IPS DF 4.7 (cell line): ENCODE results near the gene PSAP.

Experiments used
- DNase-seq: peaks from one replicate; pipeline ENCODE4 v3.0.0-alpha.2; 2013; ENCODE audit warnings: low spot score; ENCODE audit errors: extremely low read depth

Gene PSAP

DNA sequence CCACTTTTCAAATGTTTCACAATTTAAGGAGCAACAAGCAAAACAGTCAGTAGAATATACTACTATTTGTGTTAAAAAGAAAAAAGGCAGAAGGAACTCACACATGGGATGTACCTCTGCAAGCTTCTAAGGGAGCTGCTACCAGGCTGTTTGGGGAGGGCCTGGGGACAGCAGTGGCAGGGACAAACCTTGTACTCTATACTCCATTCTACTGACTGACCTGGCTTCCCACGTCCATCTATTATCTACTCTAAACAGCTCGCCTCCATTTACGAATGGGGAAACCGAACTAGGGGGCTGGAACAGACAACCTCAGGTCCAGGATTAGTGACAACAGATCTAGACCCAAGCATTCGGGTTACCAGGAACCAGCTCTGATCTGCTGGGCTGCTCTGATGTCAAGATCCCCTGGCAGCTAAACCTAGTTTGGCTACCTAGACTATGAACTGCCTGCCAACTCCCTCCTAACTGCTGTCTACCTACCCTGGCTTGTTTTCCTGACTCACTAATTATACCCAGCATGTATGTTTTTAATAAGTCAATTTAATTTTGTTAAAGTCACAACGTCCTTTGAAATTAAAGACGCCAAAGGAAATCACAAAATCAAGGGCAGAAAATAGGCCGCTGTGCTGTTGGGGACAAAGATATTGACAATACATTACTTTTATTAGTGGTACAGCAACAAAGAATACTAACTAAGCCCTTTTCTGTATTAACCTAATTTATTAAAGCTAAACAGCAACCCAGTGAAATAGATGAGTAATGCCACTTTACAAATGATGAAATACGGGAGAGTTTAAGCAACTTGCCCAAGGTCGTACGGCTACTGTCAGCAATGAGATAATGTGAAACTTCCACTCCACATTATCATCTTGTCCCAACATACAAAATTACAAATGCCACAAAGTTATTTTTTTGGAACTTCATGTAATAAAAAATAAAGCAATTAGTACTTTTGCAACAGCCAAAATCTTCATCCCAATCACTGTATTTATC, 5.3 kb downstream of the PSAP start:
- DNase-seq: no peak

DNA sequence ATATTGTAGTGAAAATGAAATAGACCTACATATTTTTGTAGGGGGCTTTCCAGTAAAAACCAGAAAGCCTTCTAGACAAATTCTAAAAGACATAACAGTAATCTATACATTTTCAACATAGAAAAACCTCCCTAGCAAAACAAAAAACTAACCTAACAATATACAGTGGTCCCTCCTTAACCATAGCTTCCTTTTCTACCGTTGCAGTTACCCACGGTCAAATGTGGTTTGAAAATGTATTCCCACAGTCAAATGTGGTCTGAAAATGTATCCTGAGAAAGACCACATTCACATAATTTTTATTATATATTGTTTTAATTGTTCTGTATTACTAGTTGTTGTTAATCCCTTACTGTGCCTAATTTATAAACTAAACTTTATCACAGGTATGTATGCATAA, 6.4 kb downstream of the PSAP start:
- no peak for DNase-seq

DNA sequence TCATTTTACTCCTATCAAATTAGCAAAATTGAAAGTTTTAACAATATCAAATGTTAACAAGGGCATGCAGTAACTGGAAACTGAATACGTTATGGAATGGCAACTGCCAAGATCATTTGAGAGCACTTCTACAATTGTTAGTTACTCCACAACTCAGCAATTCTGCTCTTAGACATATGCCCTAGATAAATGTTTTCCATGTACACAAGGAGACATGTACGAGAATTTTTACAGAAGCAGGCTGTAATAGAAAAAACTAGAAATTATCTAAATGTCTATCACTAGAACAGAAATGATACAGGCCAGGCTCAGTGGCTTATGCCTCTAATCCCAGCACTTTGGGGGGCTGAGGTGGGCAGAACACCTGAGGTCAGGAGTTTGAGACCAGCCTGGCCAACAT, 7.0 kb downstream of the PSAP start:
- no peak for DNase-seq

DNA sequence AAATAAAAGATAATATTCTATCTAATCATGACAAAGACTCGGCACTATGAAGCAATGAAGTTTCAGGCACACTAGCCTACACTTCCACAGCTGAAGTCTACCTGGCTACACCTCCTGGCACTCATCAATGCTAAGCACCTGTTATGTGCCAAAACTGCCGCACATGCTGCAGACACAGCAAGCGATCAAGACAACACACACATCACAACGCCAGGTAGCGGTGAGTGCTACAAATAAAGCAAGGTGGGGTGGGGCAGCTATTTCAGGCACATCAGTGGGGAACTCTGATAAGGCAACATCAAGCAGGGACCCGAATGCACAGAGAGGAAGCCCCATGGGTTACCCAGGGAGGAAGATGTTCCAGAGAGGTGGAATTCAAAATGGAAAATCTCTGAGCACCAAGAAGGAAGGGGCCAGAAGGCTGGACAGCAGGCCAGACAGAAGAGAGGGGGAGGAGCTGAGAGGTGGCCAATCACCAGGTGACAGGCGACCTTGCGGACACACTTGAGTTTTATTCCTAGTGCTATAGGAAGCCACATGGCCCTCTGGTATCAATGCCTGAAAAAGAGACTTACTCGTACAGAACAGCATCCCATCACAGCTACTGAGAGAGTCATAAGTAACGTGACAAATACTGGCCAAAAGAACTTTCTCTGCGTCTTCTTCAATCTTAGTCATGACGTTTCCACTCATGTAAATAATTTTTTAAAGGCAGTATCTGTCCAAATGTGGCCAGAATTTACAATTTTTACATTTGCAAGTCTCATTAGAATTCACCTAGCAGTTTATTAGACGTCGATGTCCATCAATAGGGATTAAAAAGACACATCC, 8.0 kb downstream of the PSAP start:
- no peak for DNase-seq

DNA sequence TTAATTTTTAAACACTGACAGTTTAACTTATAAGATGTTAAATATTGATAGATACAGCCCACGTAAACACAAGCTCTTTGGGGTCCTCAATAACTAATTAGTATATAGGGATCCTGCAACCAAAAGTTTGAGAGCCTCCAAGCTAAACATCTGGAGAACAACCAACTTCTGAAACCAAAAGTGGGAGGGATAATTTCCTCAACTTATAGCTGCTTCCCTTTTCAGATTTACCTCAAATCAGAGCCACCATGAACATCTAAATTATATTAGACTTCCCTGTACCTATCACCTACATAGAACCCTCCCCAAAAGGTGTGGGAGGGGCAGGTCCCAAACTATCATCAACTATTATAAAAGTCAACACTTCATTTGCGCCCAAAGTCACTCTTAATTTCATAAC, 8.6 kb downstream of the PSAP start:
- no peak for DNase-seq

DNA sequence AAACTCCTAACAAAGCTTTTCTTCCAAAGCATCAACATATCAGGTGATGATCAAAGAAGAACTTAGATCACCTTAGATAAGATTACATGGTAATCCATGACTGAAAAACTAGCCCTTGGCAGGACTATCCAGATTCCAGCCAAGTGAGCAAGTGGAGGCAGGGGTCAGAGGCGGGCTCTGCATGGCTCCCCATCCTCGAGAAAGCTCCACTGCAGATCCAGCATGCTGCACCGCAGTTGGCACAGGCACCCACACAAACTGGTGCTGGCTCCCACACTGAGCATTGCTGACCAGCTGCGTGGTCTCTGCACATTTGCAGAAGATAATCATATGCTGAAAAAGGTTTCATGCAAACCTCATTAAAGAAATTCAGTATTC, 10.1 kb downstream of the PSAP start:
- no peak for DNase-seq

DNA sequence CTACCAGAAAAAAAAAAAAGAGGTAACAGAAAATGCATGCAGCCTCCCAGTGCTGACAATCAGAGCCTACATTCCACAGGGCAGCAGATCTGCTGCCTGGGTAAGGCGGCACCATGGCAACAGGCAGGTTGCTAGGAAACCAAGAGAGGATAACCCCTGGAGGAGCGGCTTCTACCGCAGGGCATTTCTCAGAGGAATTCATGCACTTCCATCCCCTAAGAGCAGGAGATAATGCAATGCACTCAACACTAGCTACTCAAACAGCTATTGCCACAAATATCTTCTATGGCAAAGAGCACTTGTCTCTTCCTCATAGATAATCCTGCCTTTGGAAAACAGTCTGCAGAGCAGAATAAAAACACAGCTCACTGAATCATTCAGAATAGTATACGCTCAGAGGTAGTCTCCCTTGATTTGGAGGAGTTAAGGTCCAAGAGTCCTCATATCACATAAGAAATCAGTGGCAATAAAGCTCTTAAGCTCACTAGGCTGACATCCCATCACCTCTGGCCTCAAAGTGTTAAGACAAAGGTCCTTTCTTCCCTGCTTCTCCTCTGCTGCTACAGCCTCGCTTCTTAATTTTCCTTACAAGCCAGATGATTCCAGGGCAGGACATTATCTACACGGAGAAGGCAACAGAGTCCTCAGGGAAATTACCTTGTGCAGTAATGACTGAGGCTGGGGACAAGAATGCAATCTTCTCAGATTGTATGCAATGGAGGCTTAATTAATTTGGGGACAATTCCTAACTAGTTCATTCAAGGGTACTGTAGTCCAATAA, 10.7 kb downstream of the PSAP start:
- DNase-seq: peak; percentile 76

DNA sequence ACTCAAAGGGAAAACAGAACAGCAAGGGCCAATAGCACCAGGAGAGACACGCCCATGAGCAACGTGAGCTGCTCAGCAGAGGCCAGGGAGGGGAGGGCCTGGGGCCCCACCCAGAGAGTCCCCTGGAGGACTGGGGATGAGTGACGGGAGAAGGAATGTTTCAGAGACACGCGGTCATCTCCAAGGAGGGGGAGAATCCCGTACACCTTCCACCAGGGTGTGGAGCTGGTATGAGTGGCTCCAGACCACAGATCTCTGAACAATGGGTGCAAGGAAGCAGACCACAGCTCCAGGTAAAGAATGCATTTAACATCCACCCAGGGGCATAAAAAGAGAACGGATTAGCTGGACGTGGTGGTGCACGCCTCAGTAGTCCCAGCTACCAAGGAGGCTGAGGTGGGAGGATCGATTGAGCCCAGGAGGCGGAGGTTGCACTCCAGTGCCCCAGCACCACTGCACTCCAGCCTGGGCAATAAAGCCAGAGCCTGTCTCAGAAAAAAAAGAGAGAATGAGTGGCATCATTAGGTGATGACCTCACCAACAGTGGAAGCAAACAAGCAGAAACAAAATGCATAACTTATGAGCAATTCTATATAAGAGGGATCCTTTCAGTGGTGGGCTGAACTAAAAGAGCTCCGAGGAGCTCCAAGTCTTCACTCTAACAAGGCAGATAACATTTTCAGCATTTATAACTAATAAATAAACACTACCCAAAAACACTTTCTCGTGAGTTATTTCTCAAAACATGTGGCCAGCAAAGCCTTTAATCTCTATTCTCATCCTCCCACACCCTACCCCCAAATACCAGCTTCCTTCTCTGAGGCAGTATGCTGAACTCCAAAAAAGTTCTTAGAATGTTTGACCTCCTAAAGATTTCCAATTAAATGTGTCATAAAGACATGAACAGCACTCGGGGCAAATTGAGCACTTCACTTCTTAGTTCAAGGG, 12.5 kb downstream of the PSAP start:
- no peak for DNase-seq

DNA sequence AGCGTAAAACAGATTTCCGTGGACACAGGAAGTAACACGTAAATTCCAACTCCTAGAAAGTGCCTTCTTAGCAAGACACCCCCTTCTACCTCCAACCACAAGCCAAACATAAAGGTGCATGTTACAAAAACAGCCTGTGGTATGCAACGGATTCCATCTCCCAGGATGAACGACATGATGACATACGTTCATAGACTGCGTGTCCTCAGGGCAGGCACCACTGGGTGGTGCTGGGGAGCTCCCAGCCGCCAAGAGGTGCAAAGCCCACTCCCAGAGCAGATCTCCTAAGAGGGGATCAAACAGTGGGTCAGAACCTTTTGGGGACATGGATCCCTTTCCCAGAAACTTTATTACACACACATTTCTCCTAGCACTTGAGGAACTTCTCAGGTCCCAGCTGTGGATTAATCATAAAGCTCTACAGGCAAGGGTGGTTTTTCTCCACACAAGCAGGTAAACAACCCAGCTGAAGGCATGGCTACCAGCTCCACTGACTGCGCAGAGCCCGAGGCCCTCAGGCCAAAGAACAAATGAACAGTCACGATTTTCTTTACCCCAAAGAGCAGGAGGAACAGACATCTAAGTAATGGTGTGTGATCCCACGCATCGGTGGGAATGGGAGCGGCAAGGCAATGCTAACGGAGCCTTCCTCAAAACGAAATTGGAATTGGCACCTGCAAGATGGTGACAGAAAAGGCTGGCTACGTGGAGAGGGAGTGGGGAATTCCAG, 13.8 kb downstream of the PSAP start:
- no peak for DNase-seq

DNA sequence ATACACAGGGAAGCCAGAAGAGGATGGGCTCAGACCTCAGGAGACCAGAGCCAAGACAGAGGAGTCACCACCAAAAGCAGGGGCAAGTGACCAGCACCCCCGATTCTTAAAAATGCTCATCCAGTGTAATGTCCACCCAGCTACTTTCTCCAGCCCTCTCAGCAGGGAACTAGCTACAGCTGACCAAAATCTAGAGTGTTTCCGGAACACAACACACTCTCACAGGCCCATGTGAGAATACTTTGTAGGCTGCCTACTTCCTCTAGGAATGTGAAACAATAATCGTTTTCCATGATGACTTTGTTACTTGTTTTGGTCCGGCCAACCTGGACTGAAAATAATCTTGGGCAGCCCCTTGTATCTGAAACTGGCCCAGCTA, 14.5 kb downstream of the PSAP start:
- no peak for DNase-seq

DNA sequence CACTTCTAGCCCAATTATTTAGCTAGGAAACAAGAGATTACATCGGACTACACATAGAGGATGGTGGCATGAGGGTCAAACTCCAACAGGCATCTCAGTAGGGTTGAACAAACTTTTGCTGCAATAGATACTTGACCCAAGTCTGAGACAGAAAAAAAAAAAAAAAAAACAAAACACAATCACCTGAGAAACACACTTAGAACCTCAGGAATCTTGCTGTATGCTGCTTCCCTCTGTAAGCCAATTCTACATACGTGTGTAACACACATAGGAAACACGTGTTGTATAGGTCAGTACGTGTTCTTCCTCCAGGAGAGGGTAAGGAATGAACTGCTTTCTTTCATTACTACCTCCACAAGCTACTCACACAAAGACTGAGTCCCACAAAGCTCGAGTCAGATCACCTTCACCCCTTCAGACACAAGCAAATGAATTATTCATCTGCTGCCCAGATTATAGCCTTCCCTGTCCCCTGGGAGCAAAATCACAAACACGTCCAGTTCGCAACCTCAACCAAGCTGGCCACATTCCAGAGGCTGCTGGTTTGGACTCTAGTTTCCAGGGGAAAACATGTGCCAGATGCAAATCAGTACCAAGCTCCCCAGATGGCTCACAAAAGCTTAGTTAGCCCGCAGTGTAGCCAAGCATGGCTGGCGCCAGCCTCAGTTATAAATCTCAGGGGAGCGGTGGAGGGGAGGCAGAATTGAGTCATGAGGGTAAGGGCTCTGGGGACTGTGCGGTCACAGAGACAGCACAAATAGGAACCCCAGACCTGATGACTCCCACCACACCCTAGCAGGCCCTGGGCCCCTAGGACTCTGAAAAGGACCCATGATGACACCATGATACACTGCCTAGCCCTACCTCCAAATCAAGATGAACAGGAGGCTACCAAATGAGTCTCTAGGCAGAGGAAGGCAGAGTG, 15.1 kb downstream of the PSAP start:
- DNase-seq: no peak

DNA sequence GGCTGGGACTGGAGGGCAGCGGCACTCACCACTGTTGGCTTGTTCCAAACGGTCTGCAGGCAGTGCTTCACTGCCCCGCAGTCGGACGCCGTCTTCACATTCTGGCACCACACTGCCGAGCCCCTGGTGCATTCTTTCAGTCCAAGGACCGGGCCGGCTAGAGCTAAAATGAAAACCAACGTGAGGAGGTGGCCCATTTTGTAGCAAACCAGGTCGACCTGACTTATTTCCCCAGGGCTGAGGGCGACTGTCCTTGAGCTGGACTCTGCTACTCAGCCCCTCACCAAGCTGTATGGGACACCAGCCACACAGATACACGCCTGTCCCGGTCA, 16.7 kb downstream of the PSAP start:
- DNase-seq: no peak

DNA sequence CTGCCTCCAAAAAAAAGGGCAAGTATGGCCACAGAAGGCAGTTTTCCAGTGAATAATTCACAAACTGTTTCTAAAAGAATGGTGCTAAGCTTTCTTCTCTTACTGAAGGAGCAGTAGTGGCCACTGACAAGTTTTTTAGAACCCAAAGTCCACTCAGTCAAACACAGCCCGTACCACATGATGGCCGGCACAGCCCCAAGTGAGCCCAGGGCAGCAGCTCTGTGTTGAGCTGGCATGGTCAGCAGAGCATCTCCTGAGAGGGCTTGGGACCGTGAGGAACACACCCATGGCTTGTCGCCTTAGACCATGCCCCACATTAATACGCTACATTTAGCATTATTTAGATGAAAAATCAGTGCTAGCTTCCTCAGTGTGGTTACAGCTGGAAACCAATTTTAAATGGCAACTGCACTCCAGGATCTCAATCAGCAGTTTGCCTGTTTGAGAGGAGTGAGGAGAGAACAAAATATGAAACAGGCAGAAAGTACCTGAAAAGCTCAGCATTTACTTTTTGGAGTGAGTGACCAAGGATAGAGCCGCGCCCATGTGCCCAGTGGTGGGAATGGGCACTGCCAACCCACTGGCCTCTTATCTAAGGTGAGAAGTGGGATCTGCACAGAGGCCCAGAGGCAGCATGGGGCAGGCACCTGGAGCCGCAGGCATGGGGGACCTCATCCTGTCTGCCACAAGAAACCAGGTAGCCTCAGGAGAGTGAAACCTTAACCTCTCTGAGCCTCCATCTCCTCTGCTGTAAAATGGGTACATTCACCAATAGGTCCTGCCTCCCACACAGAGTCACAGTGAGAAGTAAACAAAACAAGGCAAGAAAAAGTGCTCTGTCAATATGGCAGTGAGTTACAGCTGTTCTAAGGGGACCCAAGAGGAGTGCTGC, 17.4 kb downstream of the PSAP start:
- no peak for DNase-seq

DNA sequence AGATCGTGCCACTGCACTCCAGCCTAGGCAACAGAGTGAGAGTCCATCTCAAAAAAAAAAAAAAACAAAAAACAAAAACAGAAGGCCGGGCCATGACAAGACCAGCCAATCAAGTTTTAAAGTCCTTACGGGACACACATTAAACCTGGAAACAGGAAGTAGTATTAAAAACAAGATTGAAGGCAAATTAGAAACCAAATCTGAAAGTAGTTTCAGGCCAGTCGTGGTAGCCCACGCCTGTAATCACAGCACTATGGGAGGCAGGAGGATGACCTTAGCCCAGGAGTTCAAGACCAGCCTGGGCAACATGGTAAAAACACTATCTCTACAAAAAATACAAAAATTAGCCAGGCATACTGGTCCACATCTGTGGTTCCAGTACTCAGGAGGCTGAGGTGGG, 18.1 kb downstream of the PSAP start:
- DNase-seq: no peak

DNA sequence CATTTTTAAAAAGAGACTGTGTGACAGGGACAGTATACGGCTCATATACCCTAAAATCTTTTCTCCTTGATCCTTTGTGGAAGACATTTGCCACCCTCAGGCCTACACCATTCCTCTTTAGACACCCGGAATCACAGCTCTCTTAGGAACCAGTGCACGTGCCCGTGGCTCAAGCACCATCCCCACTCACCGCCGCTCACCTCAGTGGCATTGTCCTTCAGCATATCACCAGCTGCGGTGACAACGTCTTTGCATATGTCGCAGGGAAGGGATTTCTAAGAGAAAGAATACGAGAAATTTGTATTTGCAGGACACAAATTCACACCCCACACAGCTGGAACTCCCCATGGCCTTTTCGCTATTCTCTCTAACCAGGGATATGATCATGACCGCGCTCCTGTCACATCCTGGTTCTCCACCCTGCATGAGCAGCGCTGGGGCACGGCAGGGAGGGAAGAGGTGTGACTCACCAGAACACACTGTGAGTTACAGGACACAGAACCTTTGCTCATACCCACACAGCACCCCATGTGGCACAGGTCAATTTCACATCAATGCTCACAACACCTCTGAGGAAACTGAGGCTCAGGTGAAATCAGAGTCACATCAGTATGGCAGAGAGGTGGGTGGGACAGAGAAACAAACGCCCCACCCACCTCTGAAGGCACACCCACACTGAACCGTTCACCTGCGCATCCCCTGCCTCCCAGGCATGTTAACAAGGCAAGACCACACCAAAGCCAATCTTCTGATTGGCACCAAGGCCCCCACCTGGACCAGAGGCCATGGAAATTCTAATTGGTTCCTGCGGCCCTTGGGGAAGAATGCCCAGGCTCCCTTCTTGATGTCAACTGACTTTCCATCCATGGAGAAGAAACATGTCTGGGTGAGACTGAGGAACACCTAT, 19.2 kb downstream of the PSAP start:
- no peak for DNase-seq

DNA sequence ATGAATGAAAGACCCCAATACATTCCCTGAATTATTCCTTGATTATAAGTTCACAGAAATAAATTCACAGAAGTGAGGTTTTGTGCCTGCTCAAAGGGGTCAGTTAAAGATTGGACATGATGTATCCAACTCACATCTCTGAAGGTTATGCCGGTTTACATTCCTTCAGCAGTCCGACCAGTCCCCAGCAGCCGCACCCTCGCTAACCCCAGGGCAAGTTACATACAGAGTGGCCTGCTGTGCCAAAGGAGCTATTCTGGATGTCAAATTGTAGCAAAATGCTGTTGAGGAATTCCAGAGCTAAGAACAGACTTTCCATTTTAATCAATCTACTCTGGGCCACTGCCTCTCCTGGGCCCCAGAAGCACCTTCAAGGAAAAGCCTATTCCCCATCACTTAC, 20.3 kb downstream of the PSAP start:
- DNase-seq: no peak

DNA sequence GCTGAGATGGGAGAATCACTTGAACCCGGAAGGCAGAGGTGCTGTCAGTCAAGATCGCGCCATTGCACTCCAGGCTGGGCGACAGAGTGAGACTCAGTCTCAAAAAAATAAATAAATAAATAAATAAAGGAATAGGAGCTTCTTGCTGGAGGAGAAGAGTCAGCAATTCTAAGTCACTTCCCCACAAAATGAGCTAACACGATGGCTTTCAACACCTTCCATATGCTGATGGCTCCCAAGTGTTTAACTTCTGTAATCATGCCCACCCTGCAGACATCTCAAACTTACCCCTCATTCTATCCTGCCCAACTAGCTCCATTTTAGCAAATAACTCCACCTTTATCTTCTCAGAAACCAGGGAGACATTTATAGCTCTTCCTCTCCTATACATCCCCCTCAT, 21.2 kb downstream of the PSAP start:
- no peak for DNase-seq
